ENCODE measurements around the gene LINC01488.

Gene LINC01488

GRCh38 chr11:69495441-69496201 is 14.2 kb downstream of the LINC01488 start:
- DNase-seq, result no peak

DNA sequence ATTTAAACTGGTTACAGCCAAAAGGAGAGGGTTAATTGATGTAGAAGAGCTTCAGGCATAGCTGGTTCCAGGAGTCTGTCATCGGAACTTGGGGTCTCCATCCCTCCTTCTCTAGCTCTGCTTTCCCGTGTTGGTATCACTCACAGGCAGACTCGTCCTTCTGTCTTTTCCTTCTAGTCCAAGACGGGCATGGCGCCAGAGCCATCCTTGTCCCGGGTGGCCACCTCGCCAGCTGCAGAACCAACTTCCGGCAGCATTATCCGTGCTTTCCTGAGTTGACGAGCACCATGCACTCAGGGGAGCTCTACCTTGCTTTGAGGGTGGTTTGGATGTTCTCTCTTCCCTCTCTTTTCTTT is 14.7 kb downstream of the LINC01488 start:
- DNase-seq, result no peak

DNA sequence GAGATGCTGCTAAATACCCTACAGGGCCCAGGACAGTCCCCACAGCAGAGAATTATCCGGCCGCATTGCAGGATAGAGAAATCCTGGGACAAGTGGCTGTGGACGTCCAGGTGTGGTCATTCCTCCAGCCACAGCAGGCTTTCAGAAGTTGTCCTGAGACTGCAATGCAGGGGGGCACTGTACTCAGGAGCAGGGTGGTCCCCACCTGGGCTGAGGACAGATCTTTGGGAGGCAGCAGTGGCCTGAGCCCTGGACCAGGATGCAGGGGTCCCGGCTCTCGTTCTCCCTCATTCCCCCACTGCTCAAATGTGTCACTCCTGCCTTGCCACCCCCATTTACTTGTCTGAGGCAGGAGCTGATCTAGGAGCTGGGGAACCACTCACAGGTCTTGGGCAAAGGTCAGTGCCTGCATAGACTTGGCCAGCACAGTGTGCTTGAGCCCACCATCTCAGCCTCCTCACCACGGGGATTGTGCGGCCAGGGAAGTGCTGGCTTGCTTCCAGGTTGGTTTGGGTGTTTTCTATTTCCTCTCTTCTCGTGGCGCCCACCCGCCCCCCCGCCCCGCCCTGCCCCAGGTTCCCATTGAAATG is 15.3 kb downstream of the LINC01488 start:
- no peak for DNase-seq

GRCh38 chr11:69497221-69497787 is 15.8 kb downstream of the LINC01488 start:
- no peak for DNase-seq

- no peak for DNase-seq
Observed at GRCh38 chr11:69498614-69499175, 17.2 kb downstream of the LINC01488 start.

DNA sequence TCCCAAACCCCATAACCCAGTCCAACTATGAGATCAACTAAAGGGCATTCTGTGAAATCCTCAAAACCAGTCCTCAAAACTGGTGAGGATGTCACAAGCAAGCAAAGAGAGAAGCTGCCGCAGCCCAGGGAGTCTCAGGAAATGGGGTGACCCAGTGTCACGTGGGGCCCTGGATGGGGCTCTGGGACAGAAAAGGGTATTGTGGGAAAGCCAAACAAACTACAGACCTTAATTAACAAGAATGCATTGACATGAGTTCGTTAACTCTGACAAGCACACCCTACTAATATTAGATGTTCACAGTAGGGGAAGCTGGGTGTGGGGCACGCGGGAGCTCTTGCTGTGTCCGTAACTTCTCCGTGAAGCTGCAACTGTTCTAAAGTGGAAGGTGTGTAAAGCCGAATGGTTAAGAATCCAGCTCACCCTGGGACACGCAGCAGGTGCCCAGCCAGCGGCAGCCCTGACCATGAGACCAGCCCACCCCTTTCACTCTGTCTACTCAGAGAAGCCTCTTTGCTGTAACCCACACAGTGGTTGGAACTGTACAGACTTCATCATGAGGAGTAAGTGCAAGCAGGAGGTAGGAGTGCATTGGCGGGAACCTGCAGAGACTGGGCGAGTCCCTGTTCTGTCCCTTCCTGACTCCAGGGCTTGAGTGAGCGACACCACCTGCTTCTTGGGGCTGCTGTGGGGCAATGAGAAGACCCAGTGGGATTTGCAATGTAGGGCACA is 17.9 kb downstream of the LINC01488 start:
- peak; percentile 12 for DNase-seq

- no peak for DNase-seq
Observed at GRCh38 chr11:69499918-69500284, 18.4 kb downstream of the LINC01488 start.

DNA sequence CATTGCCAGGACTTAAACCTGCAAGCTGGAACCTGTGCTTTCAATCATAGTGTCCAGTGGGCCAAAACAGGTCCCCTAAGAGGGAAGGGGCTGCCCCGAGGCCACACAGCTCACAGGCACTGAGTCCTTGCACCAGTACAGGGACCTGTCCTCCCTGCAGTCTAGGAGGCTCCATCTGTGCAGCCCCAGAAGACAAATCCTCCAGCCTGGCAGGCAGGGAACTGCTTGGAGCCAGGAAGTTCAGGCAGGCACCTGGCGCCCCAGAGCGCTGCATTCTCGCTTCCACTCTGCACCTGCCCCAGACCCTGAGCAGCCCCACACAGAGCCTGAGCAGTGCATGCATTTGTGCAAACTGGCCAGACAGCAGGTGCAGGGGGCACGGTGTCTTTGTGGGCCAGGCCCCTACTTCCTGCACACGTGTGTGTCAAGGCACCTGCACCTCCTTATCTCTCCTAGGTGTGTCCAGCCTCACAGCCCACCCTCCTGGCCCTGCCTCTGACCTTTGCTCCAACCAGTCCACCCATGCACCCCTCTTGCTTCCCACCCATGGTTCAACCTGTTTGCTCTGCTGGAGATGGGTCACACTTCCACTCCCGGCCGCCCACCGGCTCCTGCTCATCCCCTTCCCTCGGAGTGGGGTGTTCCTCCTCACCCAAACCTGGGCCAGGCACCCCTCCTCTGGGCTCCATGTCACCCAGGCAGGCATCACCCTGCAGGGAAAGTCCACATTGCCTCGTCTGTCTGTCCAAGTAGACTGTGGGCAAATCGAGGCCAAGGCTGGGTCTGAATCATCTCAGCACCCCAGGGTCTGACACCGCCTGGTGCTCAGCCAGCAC is 19.0 kb downstream of the LINC01488 start:
- no peak for DNase-seq

GRCh38 chr11:69501121-69501489 is 19.6 kb downstream of the LINC01488 start:
- DNase-seq, result no peak

DNA sequence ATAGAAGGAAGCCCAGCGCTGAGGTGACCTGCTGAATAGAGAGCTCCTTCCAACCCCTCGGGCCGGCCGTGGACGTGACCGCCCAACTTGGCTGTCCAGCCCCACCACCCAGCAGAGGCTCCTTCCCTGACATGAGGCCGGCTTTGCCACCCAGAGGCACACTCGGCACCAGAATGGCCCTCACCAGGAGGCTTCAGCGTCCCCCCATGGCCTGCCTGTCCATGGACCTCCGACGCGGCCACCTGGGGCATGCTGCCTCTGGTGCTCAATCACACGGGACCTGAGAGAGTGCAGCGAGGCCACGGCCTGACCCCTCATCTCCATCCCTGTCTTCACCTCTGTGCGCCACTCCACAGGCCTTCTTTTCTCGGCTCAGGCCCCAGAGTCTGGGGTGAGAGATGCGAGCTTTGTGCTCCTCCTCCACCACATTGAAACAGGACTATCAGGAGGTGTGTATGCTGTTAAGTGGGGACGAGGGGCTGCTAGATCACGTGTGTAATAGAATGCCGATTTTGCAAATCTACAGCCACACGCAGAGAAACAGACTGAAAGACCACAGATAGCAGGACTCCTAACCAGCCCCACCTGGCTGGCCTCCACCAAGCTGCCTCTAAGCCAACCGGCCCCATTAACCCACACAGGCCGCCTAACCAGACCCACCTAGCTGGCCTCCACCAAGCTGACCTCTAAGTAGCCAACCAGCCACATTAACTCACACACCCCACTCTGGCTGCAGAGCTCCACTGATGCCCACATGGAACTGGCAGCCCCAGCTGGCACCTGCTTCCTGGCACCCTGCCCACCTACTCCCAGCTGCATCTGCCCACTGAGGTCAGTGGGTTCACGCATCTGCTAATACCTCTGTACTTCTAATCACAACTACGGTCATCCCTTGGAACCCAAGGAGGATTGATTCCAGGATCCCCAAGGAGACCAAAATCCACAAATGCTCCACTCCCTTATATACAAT is 20.7 kb downstream of the LINC01488 start:
- DNase-seq, result no peak

GRCh38 chr11:69504127-69504526 is 22.7 kb downstream of the LINC01488 start:
- no peak for DNase-seq

GRCh38 chr11:69504576-69505335 is 23.3 kb downstream of the LINC01488 start:
- DNase-seq, result no peak

DNA sequence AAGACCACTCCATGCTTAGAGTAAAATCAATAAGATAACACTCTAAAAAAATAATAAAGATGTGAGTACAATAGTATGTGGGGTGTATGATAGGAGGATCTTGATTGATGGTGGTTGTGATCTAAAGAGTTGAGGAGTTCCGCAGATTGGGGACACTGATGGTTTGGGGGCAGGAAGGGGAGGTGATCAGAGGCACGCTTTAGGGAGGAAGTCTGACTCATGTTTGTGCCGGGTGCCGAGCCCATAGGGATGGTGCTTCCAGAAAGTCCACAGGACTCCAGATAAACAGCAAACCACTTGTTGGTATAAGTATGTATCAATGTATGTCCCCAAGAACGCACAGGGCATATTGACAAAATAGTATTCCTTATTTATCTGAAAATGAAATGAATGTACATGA is 27.5 kb downstream of the LINC01488 start:
- DNase-seq, result peak; percentile 16

DNA sequence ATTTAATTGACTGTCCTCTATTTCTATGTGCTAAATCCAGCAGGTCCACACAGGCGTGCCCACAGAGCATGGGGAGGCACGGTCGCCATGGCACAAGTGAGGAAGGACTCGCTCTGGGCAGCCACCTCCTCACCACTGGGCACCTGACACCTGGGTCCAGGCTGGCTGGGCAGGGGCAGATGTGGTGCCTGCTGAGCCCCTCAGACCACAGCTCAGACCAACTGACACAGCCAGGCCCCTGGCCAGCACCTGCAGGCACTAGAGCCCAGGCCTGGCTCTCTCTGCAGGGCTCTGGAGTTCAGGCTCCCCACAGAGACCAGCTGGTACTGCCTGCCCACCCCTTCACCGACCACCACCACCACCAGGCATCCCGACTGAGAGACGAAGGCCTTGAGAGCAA is 27.9 kb downstream of the LINC01488 start:
- DNase-seq, result no peak

DNA sequence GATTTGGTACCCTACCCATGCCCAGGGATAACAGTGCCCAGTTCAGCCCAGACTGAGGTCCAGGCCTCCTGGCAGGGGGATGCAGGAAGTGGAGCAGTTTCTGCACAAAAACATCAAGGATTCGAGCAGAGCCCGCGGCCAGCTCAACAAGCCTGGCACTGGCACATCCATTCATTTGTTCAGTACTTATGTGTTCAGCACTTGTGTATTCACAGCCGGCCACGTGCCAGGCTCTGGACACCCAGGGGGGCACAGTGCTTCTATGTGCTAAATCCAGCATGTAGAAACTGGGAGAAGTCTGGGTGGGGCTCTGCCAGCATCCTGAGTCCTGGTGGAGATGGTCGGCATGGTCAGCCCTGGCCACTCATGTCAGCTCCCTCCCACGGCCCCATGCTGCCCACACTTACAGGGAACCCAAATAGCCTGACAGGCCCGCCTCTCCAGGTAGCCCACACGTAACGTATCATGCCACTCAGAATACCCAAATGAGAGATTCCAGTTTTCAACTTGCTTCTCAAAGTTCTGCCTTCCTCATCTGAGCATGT is 28.5 kb downstream of the LINC01488 start:
- DNase-seq, result no peak

DNA sequence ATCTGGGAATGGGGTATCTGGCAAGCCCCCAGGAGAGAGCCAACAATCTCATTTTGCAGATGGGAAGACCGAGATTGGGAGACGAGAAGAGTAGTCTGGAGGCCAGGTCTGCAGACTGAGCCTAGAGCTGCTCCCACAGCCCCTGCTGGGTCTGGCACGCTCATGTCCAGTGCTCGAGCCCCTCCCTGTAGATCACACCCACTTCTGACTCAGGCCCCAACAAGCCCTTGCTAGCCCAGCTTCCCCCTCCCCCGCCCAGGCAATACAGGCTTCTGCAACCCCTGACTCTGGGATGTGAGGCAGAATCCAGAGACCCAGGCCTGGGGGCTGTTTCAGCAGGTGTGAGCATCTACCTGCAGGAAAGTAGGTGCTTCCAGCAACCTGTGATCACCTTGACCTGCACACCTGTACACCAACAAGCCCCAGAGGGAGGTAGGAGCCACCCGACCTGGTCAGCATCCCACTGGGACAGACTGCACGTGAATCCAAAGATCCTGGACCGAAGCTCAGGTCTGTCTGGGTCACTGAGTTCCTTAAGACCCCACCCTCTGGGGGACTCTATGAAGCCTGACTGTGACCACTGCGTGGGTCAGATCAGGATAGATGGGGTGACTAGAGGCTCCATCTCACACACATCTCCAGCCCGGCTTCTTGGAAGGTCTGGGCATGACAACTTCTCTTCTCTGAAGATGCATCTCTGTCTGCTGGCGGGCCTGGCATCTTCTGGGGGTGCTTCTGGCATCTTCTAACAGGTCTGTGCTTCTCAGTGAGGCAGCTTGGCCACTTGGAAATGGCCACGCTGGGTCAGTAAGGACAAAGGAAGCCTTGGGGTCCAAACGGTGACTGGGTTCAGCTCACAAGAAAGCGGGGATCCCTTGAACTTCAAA is 29.3 kb downstream of the LINC01488 start:
- no peak for DNase-seq

DNA sequence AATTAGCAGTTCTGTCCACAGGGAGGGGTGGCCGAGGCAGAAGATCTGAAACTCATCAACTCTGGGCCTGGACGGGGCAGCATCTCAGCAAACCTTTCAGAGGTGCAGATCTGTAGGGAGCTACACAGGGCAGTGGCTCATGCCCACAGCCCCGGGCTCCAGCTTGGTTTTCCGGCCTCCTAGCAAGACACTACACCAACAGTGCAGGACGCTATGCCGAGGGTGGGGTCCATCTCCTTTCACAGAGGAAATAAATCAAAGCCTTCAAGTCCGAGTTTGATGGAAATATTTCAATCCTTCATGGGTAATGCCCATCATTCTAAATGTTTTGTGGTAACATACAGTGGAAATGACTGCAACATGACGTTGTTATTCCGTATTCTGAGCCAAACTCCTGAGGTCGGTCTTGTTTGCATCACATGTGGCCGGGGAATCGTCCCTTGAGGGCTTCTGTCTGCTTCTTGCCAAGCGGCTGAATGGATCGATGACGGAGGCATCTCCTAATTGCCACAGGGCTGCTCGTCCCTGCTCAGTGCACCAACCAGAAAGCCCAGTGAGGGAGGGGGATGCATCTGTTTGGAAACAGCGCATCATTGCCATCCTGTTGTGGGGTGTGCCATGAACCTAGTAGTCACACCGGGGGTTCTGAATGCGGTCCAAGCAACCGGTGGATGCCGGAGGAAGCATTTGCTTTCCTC is 30.0 kb downstream of the LINC01488 start:
- no peak for DNase-seq

DNA sequence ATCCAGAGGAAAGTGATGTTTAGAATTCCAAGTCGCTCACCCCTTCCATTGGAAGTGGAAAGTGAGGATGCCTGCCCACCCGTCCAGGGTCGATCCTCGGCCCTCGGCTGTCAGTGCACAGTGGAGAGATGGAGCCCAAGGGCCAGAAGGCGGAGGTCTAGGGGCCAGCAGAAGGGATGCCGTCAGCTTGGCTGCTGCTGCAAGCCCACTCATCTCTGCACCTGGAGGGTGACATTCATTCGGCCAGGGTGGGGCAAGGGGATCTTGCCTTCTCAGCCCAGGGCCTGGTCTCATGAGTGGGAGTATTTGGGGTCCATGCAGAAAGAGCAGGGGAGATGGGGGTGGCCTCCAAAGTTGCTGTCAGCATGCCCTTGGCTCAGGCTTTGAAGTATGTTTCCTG is 30.7 kb downstream of the LINC01488 start:
- DNase-seq, result no peak

DNA sequence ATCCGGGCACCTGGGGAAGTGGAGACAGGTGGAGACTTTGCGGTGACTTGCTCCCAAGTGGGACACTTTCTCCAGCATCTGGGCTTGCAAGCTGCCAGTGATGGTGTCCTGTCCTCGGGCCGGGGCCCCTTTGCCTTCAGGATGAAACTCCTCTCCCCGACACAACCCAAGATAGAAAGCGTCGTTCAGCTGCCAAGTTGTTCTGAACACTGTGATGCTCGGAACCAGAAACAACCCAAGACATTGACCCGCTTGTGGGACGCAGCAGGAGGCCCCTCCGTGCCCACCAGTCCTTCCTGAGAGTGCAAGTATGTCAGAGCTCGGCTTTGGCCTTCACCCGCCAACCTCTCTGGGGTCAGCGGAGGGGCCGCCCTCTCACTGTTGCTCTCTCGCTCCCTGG is 31.3 kb downstream of the LINC01488 start:
- DNase-seq, result no peak

Data from MV-4-11 (cell line).